ENCODE measurements around the gene ANTKMT.

- no peak for TF ChIP-seq CTCF (IDR thresholded peaks at IDR 0.05)
- no peak for TF ChIP-seq POLR2A (IDR thresholded peaks at IDR 0.05)
Measured at GRCh38 chr16:698911-699671, 21.9 kb upstream of the ANTKMT start.
